Left renal cortex interstitium (tissue), 4 donors: ENCODE results near the gene SSX2. TPM values are rescaled to one million over a fixed set of nuclear protein-coding genes. Genes with fewer than 3 reads are reported as not detected.
"Not testable (repeated sequence)": the region's sequence is repeated elsewhere in the genome, so short reads cannot be mapped to it uniquely, and the experiment has no call there.

Experiments used
- DNase-seq, 4 donors: peaks; one replicate each; pipeline ENCODE4 v3.0.0-alpha.2; 2013; ENCODE audit warnings: low read depth in 4 of 4, low spot score in 2 of 4, missing footprints in 1 of 4
- polyA plus RNA-seq, 4 donors: library from polyadenylated mRNA; unstranded; fragments of 120-200 nt; gene quantifications; one replicate each; pipeline ENCODE4 v1.2.1, GENCODE V29; 2013; ENCODE audit not compliant: insufficient read length in 4 of 4

The SSX2 gene
- not detected for polyA plus RNA-seq

GRCh38 chrX:52707078-52707477 is at the start of gene SSX2:
Gene SSX2, minus strand, starts transcription at chrX:52707178. Its CDS starts 1,429 bp downstream, at chrX:52705749.
- DNase-seq = not testable (repeated sequence)

DNA sequence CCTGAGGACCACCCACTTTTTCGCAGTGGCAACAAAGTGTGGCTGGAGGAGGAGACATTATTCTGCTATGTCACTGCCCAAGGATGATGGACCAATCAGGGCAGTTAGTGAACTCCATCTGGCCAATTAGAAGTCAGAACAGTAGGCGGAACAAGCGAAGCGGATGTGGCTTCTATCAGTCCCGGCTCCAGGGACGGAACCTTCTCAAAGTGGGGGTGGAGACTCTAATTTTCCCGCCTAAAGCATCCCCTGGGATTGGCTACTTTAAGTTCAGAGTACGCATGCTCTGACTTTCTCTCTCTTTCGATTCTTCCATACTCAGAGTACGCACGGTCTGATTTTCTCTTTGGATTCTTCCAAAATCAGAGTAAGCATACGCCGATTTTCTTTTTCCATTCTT is 44.0 kb upstream of the SSX2 start, which contains the start of gene SSX2B:
SSX2B (plus strand) TSS at position 301 of the 400 bp plus-strand sequence. CDS start 1,429 bp downstream, outside the sequence.
- not testable (repeated sequence) for DNase-seq

GRCh38 chrX:52692034-52692433 is 14.9 kb downstream of the SSX2 start:
- not testable (repeated sequence) for DNase-seq

DNA sequence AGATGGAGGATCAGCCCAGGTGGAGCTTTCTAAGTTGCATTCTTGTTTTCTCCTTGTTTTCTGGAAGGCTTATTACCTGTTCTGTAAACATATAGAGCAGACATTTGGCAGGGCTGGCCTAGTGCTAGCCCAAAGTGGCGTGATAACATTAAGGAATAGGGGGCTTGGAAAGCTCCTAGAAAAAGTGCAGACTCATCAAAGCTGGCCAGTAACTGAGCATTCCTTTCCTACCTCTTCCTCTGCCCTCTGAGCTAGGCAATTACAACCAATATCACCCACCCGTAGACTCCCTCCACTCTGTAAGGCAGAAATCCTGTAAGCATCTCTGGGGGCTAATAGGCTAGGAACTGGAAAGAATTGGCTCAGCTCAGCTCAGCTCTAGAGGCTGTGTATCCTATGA is 44.8 kb downstream of the SSX2 start:
- DNase-seq = not testable (repeated sequence)

- not testable (repeated sequence) for DNase-seq
Observed at GRCh38 chrX:52655475-52655874, 51.5 kb downstream of the SSX2 start.

DNA sequence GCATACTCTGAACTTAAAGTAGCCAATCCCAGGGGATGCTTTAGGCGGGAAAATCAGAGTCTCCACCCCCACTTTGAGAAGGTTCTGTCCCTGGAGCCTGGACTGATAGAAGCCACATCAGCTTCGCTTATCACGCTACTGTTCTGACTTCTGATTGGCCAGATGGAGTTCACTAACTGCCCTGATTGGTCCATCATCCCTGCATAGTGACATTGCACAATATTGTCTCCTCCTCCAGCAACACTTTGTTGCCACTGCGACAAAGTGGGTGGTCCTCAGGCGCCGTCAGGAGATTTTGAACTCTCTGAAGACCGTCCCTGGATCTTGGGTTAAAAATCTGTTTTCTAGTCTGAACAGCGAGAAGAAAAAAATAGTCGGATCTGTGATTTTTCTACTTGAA is 52.2 kb downstream of the SSX2 start, which contains the start of gene SSX7:
SSX7 (minus strand) TSS at position 101 of the 400 bp plus-strand sequence. CDS start 1,428 bp downstream, outside the sequence.
- not testable (repeated sequence) for DNase-seq

DNA sequence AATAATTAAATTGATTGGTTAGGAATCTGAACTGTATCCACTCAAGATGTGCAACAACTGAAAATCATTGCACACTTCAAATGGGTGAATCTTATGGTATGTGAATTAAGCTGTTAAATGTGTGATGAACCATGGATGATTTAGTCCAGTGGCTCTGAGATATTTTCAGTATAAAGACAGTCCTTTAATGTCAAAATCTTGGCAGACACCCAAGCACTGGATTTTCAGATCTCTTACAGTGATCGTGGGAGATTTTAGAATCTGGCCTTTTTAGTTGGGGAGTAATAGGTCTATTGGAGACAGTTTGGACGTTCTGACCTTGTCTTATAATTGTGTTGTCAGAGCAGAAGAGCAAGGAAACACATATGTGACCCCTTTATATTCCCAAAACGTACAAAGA is 56.3 kb downstream of the SSX2 start:
- DNase-seq = not testable (repeated sequence)

GRCh38 chrX:52648956-52649355 is 58.0 kb downstream of the SSX2 start:
- not testable (repeated sequence) for DNase-seq

Other genes starting within 250 kb of the SSX2 start
- gene XAGE1A, start 211.4 kb downstream of the SSX2 start, polyA plus RNA-seq = not detected
- gene XAGE1B, start 190.1 kb downstream of the SSX2 start, polyA plus RNA-seq = not detected
- gene SSX7, start 52.3 kb downstream of the SSX2 start, polyA plus RNA-seq = not detected
- under 1 TPM in 2 of 4 donors, not detected in 2; 0.09 to 0.17 TPM for gene SSX2B, start 44.1 kb upstream of the SSX2 start, polyA plus RNA-seq
- gene SPANXN5, start 90.2 kb upstream of the SSX2 start, polyA plus RNA-seq = not detected
- gene XAGE5, start 104.1 kb upstream of the SSX2 start, polyA plus RNA-seq = not detected
- gene XAGE3, start 160.9 kb upstream of the SSX2 start, polyA plus RNA-seq = not detected
- gene FAM156B, start 190.2 kb upstream of the SSX2 start, polyA plus RNA-seq = 10 to 100 TPM; 15.5 to 22.9 (median 18.1) TPM